K562 (cell line): ENCODE data around the gene OBSCN. TPM values are rescaled to one million over a fixed set of nuclear protein-coding genes. Genes with fewer than 3 reads are reported as not detected.

Source experiments
- ATAC-seq: fragments of 200-7000 bp; cut with Tn5 transposase; 3 replicates; pipeline ENCODE4 v1.9.1; 2020; ENCODE audit warnings: moderate library complexity
- BruUV-seq: library from RNA; stranded (reverse); fragments of 400-500 nt; replicated peaks from 2 replicates; lab custom pipeline; 2021; lab: Mats Ljungman, UMichigan
- CTCF ChIA-PET: fragments of 300-600 bp; formaldehyde crosslinking; extraction: SDS; loops from one replicate; lab custom pipeline; 2021; ENCODE audit warnings: low intra/inter-chr PET ratio; lab: Yijun Ruan, JAX
- POLR2A ChIA-PET: fragments of 300-600, 350-650 bp; sonication (Branson Sonifier 250); formaldehyde crosslinking; extraction: SDS; loops from one replicate; lab custom pipeline; 2021; ENCODE audit warnings: antibody characterized with exemption, inconsistent platforms; lab: Yijun Ruan, JAX
- DNase-seq, 4 experiments: peaks; one replicate each; pipeline versions ENCODE4 v3.0.0 to v3.0.0-alpha.2; 2011 to 2018; ENCODE audit warnings: low spot score in 3 of 4, mixed read lengths in 3 of 4; ENCODE audit errors: extremely low read depth in 1 of 4
- FAIRE-seq: peaks from 2 replicates; lab custom pipeline; 2011; peaks lifted over from hg19 to GRCh38; lab: Jason Lieb, UNC
- H2AFZ ChIP-seq: 2 replicates; pipeline ENCODE4 v1.6.0; 2011; ENCODE audit warnings: low read depth, low read length, control low read depth, inconsistent platforms
- H3K27ac ChIP-seq: fragments of 200-600 bp; 3 replicates; pipeline ENCODE4 v1.8.0; 2011; ENCODE audit warnings: low read depth, mild to moderate bottlenecking, control low read depth, inconsistent platforms, low read length, moderate library complexity, mixed read lengths; ENCODE audit errors: extremely low read depth
- H3K27me3 ChIP-seq, 2 experiments: fragments of 300-600 bp in 1 of 2; 2 replicates in 1 of 2; 3 replicates in 1 of 2; pipeline versions ENCODE4 v1.6.0 to v1.8.0; 2011; ENCODE audit warnings: inconsistent platforms in 2 of 2, low read length in 2 of 2, mild to moderate bottlenecking in 1 of 2, mixed read lengths in 1 of 2, moderate library complexity in 1 of 2; ENCODE audit not compliant: control insufficient read depth in 2 of 2, insufficient read depth in 2 of 2
- H3K36me3 ChIP-seq: fragments of 300-600 bp; 3 replicates; pipeline ENCODE4 v1.8.0; 2011; ENCODE audit warnings: mild to moderate bottlenecking, low read length, inconsistent platforms; ENCODE audit not compliant: control insufficient read depth, insufficient read depth
- H3K4me1 ChIP-seq, 2 experiments: fragments of 200-600 bp in 1 of 2; replicated peaks in 1 of 2; 2 replicates in 1 of 2; 3 replicates in 1 of 2; pipeline versions ENCODE4 v1.5.1 to v1.8.0; 2011; ENCODE audit warnings: inconsistent platforms in 2 of 2, low read length in 2 of 2, mild to moderate bottlenecking in 1 of 2, mixed read lengths in 1 of 2, moderate library complexity in 1 of 2; ENCODE audit not compliant: control insufficient read depth in 2 of 2, insufficient read depth in 2 of 2
- H3K4me2 ChIP-seq: 2 replicates; pipeline ENCODE4 v1.6.1; 2011; ENCODE audit warnings: low read length, control low read depth, inconsistent platforms, mixed read lengths; ENCODE audit not compliant: insufficient read depth
- H3K4me3 ChIP-seq: fragments of 200-600 bp; sonication (generic), shearing (Covaris generic); 2 replicates; pipeline ENCODE4 v1.5.1; 2016; ENCODE audit warnings: control low read depth, inconsistent platforms
- H3K79me2 ChIP-seq: fragments of 200-600 bp; 3 replicates; pipeline ENCODE4 v1.8.0; 2011; ENCODE audit warnings: low read length, inconsistent platforms; ENCODE audit not compliant: control insufficient read depth, insufficient read depth
- H3K9ac ChIP-seq, 2 experiments: 2 replicates each; pipeline versions ENCODE4 v1.6.0 to v1.6.1; 2011; ENCODE audit warnings: low read depth in 2 of 2, low read length in 2 of 2, control low read depth in 1 of 2, inconsistent platforms in 1 of 2, mild to moderate bottlenecking in 1 of 2, mixed read lengths in 1 of 2; ENCODE audit not compliant: insufficient read depth in 1 of 2
- H3K9me1 ChIP-seq: one replicate; pipeline ENCODE4 v1.6.0; 2011; ENCODE audit warnings: inconsistent platforms, mild to moderate bottlenecking, low read length, moderate library complexity; ENCODE audit not compliant: control insufficient read depth, insufficient read depth
- H3K9me3 ChIP-seq: replicated peaks from 2 replicates; pipeline ENCODE4 v1.5.1; 2011; ENCODE audit warnings: low read depth, low read length, inconsistent platforms; ENCODE audit not compliant: control insufficient read depth, insufficient read depth
- H4K20me1 ChIP-seq: replicated peaks from 2 replicates; pipeline ENCODE4 v1.6.1; 2011; ENCODE audit warnings: low read length, inconsistent platforms, mixed read lengths; ENCODE audit not compliant: control insufficient read depth, insufficient read depth
- BCOR ChIP-seq: fragments of 450-650 bp; IDR thresholded peaks from 2 replicates; pipeline ENCODE4 v1.6.1; 2016
- BHLHE40 ChIP-seq: IDR thresholded peaks from 2 replicates; pipeline ENCODE4 v1.6.1; 2011; ENCODE audit warnings: low read length, improper control_type of control experiment
- FUS ChIP-seq: fragments of 200-400 bp; formaldehyde crosslinking; optimal IDR thresholded peaks from 2 replicates; pipeline ENCODE3; 2017; ENCODE audit warnings: low read depth, low read length
- HMGN3 ChIP-seq: IDR thresholded peaks from 2 replicates; pipeline ENCODE4 v1.6.1; 2011; ENCODE audit warnings: borderline replicate concordance, low read depth, mild to moderate bottlenecking, mixed read lengths, low read length; ENCODE audit not compliant: insufficient read length; ENCODE audit errors: extremely low read depth
- MCM2 ChIP-seq: fragments of 450-650 bp; IDR thresholded peaks from 2 replicates; pipeline ENCODE4 v1.6.1; 2017; ENCODE audit warnings: low read depth, mild to moderate bottlenecking
- NCOA6 ChIP-seq: fragments of 450-650 bp; IDR thresholded peaks from 2 replicates; pipeline ENCODE4 v1.6.1; 2017; ENCODE audit warnings: mild to moderate bottlenecking
- THRAP3 ChIP-seq: fragments of 450-650 bp; IDR thresholded peaks from 2 replicates; pipeline ENCODE4 v1.6.1; 2016; ENCODE audit warnings: mild to moderate bottlenecking, inconsistent platforms, borderline replicate concordance
- WGBS: fragments of 100-300 bp; shearing (Covaris generic); methylation state at CpG from one replicate; pipeline ENCODE4 v1.1.6; 2016; ENCODE audit warnings: low coverage, mixed read lengths; ENCODE audit not compliant: insufficient coverage; ENCODE audit errors: missing lambda C conversion rate; 5-methylcytosine and 5-hydroxymethylcytosine counted together
- in situ Hi-C: fragments of 300-500 bp; cut with MboI; formaldehyde crosslinking; loops from 4 replicates; pipeline ENCODE4 v1.15.0; 2018; ENCODE audit warnings: inconsistent platforms, mixed read lengths
- intact Hi-C: fragments of 100-400 bp; cut with micrococcal nuclease; formaldehyde crosslinking; loops from 2 replicates; pipeline ENCODE4 v1.14.2; 2022
- polyA plus RNA-seq, 8 experiments: library from polyadenylated mRNA; depleted of rRNA in 4 of 8; stranded (reverse) in 5 of 8; unstranded in 3 of 8; fragments of >200 nt; fragmentation: Nextera tagmentation in 2 of 8; fragmentation: Illumina TruSeq in 1 of 8; extraction: Ambion mirVana in 2 of 8; extraction: Trizol in 1 of 8; gene quantifications; 2 replicates each; pipeline versions ENCODE4 v1.2.1 to v1.2.3, GENCODE V29; 2011 to 2014; ENCODE audit warnings: inconsistent platforms in 1 of 8, missing spikeins in 1 of 8
- total RNA-seq, 7 experiments: library from RNA; depleted of rRNA in 6 of 7; stranded (reverse); fragments of >200 nt in 6 of 7; fragmentation: Illumina TruSeq in 2 of 7; extraction: Trizol in 2 of 7; gene quantifications; 2 replicates each; pipeline versions ENCODE4 v1.2.1 to v1.2.3, GENCODE V29; 2011 to 2021; ENCODE audit warnings: low replicate concordance in 1 of 7
- TF ChIP-seq, protein P1 (sequence below), 2 experiments: IDR thresholded peaks; 2 replicates each; pipeline ENCODE4 v1.6.1; 2011; ENCODE audit warnings: borderline replicate concordance in 1 of 2, control low read depth in 1 of 2, low read depth in 1 of 2, low read length in 1 of 2, mild to moderate bottlenecking in 1 of 2, mixed read lengths in 1 of 2, moderate library complexity in 1 of 2; ENCODE audit not compliant: insufficient read depth in 1 of 2, insufficient read length in 1 of 2, poor library complexity in 1 of 2, severe bottlenecking in 1 of 2; ENCODE audit errors: extremely low read depth in 1 of 2
- TF ChIP-seq, protein P2 (sequence below): fragments of 200-800 bp; sonication (Bioruptor generic); IDR thresholded peaks from 2 replicates; pipeline ENCODE4 v1.6.1; 2016; ENCODE audit warnings: missing genetic modification characterization, missing compliant biosample characterization

OBSCN gene
- total and polyA plus RNA-seq, 9 of the 15 experiments (the other 6 are each of a cell fraction or from before 2014, with no cell fraction given) = 0.18 to 19.7 (median 3.6) TPM

DNA sequence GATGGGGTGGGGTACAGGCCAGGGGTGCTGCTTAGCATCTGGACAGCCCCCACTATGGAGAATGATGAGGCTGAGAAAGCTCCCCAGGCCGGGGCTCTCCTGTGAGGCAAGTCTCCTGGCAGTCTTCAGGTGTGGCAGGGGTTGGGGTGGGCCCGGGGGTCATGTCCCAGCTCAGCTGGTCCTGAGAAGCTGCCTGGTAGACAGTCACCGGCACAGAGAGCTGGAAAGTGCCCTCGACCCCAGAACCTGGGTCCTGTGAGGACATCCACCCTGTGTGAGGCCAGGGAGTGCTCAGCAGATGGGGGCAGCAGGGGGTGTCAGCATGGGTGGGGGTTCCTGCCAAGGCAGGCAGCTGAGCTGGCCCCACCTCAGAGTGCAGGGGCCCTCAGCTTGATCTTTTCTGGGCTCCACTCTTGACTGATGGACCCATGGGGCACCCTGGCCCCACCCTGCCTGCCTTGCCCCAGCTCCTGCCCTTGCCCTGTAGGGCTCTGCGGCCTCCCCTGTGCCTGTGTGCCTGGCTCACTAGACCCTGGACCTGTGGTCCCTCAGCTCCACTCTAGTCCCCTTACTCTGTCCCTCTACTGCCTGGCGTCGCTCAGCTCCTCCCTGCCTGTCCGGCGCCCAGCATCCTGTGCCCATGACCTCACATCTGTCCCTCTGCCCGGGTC, 36.5 kb upstream of the OBSCN start (continued):
- TF ChIP-seq, protein P1, sequence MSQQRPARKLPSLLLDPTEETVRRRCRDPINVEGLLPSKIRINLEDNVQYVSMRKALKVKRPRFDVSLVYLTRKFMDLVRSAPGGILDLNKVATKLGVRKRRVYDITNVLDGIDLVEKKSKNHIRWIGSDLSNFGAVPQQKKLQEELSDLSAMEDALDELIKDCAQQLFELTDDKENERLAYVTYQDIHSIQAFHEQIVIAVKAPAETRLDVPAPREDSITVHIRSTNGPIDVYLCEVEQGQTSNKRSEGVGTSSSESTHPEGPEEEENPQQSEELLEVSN (IDR thresholded peaks at IDR 0.05; ENCODE audit: borderline replicate concordance in 1 of 2, extremely low read depth in 1 of 2, insufficient read depth in 1 of 2, insufficient read length in 1 of 2, low read depth in 1 of 2, low read length in 1 of 2, poor library complexity in 1 of 2, severe bottlenecking in 1 of 2) = no peak
- TF ChIP-seq BHLHE40 = no peak
- TF ChIP-seq FUS = no peak

- in situ Hi-C loops = no loop called here
- TF ChIP-seq NCOA6 = no peak
- TF ChIP-seq HMGN3 = no peak
- TF ChIP-seq THRAP3 = no peak
- TF ChIP-seq BCOR = no peak
- TF ChIP-seq MCM2 = no peak
- TF ChIP-seq, protein P2, sequence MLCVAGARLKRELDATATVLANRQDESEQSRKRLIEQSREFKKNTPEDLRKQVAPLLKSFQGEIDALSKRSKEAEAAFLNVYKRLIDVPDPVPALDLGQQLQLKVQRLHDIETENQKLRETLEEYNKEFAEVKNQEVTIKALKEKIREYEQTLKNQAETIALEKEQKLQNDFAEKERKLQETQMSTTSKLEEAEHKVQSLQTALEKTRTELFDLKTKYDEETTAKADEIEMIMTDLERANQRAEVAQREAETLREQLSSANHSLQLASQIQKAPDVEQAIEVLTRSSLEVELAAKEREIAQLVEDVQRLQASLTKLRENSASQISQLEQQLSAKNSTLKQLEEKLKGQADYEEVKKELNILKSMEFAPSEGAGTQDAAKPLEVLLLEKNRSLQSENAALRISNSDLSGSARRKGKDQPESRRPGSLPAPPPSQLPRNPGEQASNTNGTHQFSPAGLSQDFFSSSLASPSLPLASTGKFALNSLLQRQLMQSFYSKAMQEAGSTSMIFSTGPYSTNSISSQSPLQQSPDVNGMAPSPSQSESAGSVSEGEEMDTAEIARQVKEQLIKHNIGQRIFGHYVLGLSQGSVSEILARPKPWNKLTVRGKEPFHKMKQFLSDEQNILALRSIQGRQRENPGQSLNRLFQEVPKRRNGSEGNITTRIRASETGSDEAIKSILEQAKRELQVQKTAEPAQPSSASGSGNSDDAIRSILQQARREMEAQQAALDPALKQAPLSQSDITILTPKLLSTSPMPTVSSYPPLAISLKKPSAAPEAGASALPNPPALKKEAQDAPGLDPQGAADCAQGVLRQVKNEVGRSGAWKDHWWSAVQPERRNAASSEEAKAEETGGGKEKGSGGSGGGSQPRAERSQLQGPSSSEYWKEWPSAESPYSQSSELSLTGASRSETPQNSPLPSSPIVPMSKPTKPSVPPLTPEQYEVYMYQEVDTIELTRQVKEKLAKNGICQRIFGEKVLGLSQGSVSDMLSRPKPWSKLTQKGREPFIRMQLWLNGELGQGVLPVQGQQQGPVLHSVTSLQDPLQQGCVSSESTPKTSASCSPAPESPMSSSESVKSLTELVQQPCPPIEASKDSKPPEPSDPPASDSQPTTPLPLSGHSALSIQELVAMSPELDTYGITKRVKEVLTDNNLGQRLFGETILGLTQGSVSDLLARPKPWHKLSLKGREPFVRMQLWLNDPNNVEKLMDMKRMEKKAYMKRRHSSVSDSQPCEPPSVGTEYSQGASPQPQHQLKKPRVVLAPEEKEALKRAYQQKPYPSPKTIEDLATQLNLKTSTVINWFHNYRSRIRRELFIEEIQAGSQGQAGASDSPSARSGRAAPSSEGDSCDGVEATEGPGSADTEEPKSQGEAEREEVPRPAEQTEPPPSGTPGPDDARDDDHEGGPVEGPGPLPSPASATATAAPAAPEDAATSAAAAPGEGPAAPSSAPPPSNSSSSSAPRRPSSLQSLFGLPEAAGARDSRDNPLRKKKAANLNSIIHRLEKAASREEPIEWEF = no peak
These were observed 35.0 kb upstream of the OBSCN start for GRCh38 chr1:228172591-228173527.

More at GRCh38 chr1:228172591-228173527, 35.0 kb upstream of the OBSCN start:
- Histone ChIP-seq H3K36me3 (peaks cover 10% of the 10 kb centered on the region; the same call in 2 of the 3 replicates), H3K27ac (no peak overlapping the region), H2AFZ (no peak overlapping the region), H3K27me3 (no peaks in the 10 kb centered on the region), H3K4me3 (no peak overlapping the region), H3K9ac (peak overlapping the region in 1 of 2 experiments; percentile 39; a peak in 2 of 4 replicates), H3K9me1 (no peaks in the 10 kb centered on the region), H4K20me1 (peaks cover 6% of the 10 kb centered on the region), H3K4me1 (peaks cover 5 to 55% of the 10 kb centered on the region in 2 experiments; a peak in 3 of 5 replicates), H3K79me2 (peaks cover 4% of the 10 kb centered on the region; the same call in 1 of the 3 replicates), H3K4me2 (no peak overlapping the region), H3K9me3 (no peaks in the 10 kb centered on the region)
- DNase-seq (no peak), FAIRE-seq (no peak), ATAC-seq (no peak)
- POLR2A ChIA-PET = interaction anchor here (0.5 to 2.2 kb wide), 6 partner anchors 8 to 295 kb away, joined by 3 to 19 read pairs (median 5); partner anchors contain the start of gene IBA57
- whole genome bisulfite sequencing = 56% methylated on average over 19 of the region's 21 CpGs
- no TSS peak for BruUV-seq
- CTCF ChIA-PET = no interaction called here
- intact Hi-C loops = no loop called here
